A549 (cell line): ENCODE measurements around the gene SLC24A1. TPM values are rescaled to one million over a fixed set of nuclear protein-coding genes. Genes with fewer than 3 reads are reported as not detected.

ENCODE experiments used
- ATAC-seq, 2 experiments: fragments of 200-7000 bp in 1 of 2; fragments of >200 bp in 1 of 2; cut with Nextera tagmentation in 1 of 2; cut with Tn5 transposase in 1 of 2; 3 replicates each; pipeline versions ENCODE4 v1.8.0 to v1.9.1; 2018 to 2020; ENCODE audit warnings: mild to moderate bottlenecking in 1 of 2, moderate library complexity in 1 of 2
- CTCF ChIA-PET: fragments of 300-600 bp; sonication (Branson Sonifier 250); formaldehyde crosslinking; extraction: SDS; loops from one replicate; lab custom pipeline; 2021; ENCODE audit warnings: antibody characterized with exemption, inconsistent platforms; lab: Yijun Ruan, JAX
- POLR2A ChIA-PET: fragments of 350-600 bp; formaldehyde crosslinking; extraction: SDS; loops from one replicate; lab custom pipeline; 2021; ENCODE audit warnings: antibody characterized with exemption, inconsistent platforms; lab: Yijun Ruan, JAX
- DNase-seq, 2 experiments: peaks; one replicate each; pipeline versions ENCODE4 v3.0.0 to v3.0.0-alpha.2; 2011 to 2016; ENCODE audit warnings: low read depth in 1 of 2, low spot score in 1 of 2
- FAIRE-seq: peaks from 2 replicates; lab custom pipeline; 2011; peaks lifted over from hg19 to GRCh38; lab: Jason Lieb, UNC
- H3K27ac ChIP-seq, 2 experiments: fragments of >200 bp; sonication (Bioruptor Twin); formaldehyde crosslinking; 3 replicates each; pipeline ENCODE4 v1.5.1; 2016 to 2017
- H3K4me1 ChIP-seq: fragments of >200 bp; sonication (Bioruptor Twin); formaldehyde crosslinking; 3 replicates; pipeline ENCODE4 v1.6.1; 2016
- H3K4me2 ChIP-seq: fragments of >200 bp; sonication (Bioruptor Twin); formaldehyde crosslinking; 3 replicates; pipeline ENCODE4 v1.6.1; 2016
- H3K4me3 ChIP-seq: fragments of >200 bp; sonication (Bioruptor Twin); formaldehyde crosslinking; 3 replicates; pipeline ENCODE4 v1.5.1; 2016
- H3K9me3 ChIP-seq: fragments of >200 bp; sonication (Bioruptor Twin); formaldehyde crosslinking; 3 replicates; pipeline ENCODE4 v1.6.1; 2016
- BCL3 ChIP-seq: fragments of >200 bp; sonication (Bioruptor Twin); formaldehyde crosslinking; IDR thresholded peaks from 3 replicates; pipeline ENCODE4 v1.6.1; 2016
- CBX2 ChIP-seq: fragments of 200-600 bp; sonication (generic); IDR thresholded peaks from 2 replicates; pipeline ENCODE4 v1.6.1; 2016; ENCODE audit warnings: low read depth, mild to moderate bottlenecking, borderline replicate concordance
- EHMT2 ChIP-seq: fragments of 200-600 bp; sonication (generic); IDR thresholded peaks from 2 replicates; pipeline ENCODE4 v1.6.1; 2016; ENCODE audit warnings: antibody characterized with exemption, low read depth, mild to moderate bottlenecking, moderate library complexity
- ESRRA ChIP-seq: fragments of 150-350 bp; IDR thresholded peaks from 2 replicates; pipeline ENCODE4 v1.6.1; 2014; ENCODE audit warnings: mild to moderate bottlenecking, low read length, borderline replicate concordance
- FOSB ChIP-seq: fragments of 250-450 bp; sonication (Bioruptor Pico); IDR thresholded peaks from 2 replicates; pipeline ENCODE4 v1.5.0; 2020; ENCODE audit warnings: mild to moderate bottlenecking, moderate library complexity
- FOSL2 ChIP-seq, 2 experiments: fragments of 450-650 bp in 1 of 2; fragments of >200 bp in 1 of 2; sonication (Bioruptor Twin) in 1 of 2; formaldehyde crosslinking; IDR thresholded peaks; 2 replicates each; pipeline versions ENCODE4 v1.5.0 to v1.6.1; 2016 to 2020; ENCODE audit warnings: mild to moderate bottlenecking in 1 of 2, moderate library complexity in 1 of 2
- FOXS1 ChIP-seq: fragments of 250-450 bp; sonication (Bioruptor Pico); IDR thresholded peaks from 2 replicates; pipeline ENCODE4 v1.5.0; 2020; ENCODE audit warnings: mild to moderate bottlenecking, moderate library complexity
- HDAC2 ChIP-seq: fragments of 200-600 bp; sonication (generic); IDR thresholded peaks from 2 replicates; pipeline ENCODE4 v1.6.1; 2016
- HOXB13 ChIP-seq: fragments of 250-450 bp; sonication (Bioruptor Pico); IDR thresholded peaks from 2 replicates; pipeline ENCODE4 v1.5.0; 2020; ENCODE audit warnings: low read depth, mild to moderate bottlenecking, moderate library complexity
- HOXB5 ChIP-seq: fragments of 250-450 bp; sonication (Bioruptor Pico); IDR thresholded peaks from 2 replicates; pipeline ENCODE4 v1.5.0; 2020; ENCODE audit warnings: mild to moderate bottlenecking, moderate library complexity
- KDM5A ChIP-seq: fragments of 200-600 bp; sonication (generic); IDR thresholded peaks from 2 replicates; pipeline ENCODE4 v1.6.1; 2016; ENCODE audit warnings: antibody characterized with exemption, mild to moderate bottlenecking
- MAFK ChIP-seq: fragments of 450-650 bp; IDR thresholded peaks from 2 replicates; pipeline ENCODE4 v1.6.1; 2014; ENCODE audit not compliant: partially characterized antibody
- MAZ ChIP-seq: fragments of 150-350 bp; IDR thresholded peaks from 2 replicates; pipeline ENCODE4 v1.6.1; 2014; ENCODE audit warnings: antibody characterized with exemption, low read depth, low read length, borderline replicate concordance
- NFE2L2 ChIP-seq: fragments of 150-350 bp; conservative IDR thresholded peaks from 2 replicates; pipeline ENCODE4 v1.6.1; 2014; ENCODE audit warnings: low read length
- NPAS2 ChIP-seq: fragments of 250-450 bp; sonication (Bioruptor Pico); IDR thresholded peaks from 2 replicates; pipeline ENCODE4 v1.8.0; 2022; ENCODE audit warnings: mild to moderate bottlenecking, moderate library complexity, borderline replicate concordance
- NR3C1 ChIP-seq: fragments of >200 bp; sonication (Bioruptor Twin); formaldehyde crosslinking; IDR thresholded peaks from 3 replicates; pipeline ENCODE4 v1.6.1; 2017
- PBX3 ChIP-seq: IDR thresholded peaks from 2 replicates; pipeline ENCODE4 v1.6.1; 2012
- POLR2A ChIP-seq: IDR thresholded peaks from 2 replicates; pipeline ENCODE4 v1.6.1; 2012; ENCODE audit warnings: mild to moderate bottlenecking, low read length
- RARB ChIP-seq: fragments of 250-450 bp; sonication (Bioruptor Pico); IDR thresholded peaks from 2 replicates; pipeline ENCODE4 v1.8.0; 2021; ENCODE audit warnings: mild to moderate bottlenecking, moderate library complexity
- REST ChIP-seq: fragments of 200-600 bp; sonication (generic); IDR thresholded peaks from 2 replicates; pipeline ENCODE4 v1.6.1; 2016; ENCODE audit warnings: antibody characterized with exemption, mild to moderate bottlenecking, moderate library complexity
- RFX5 ChIP-seq: fragments of 450-650 bp; IDR thresholded peaks from 2 replicates; pipeline ENCODE4 v1.7.1; 2014; ENCODE audit warnings: antibody characterized with exemption, mild to moderate bottlenecking, moderate library complexity
- RNF2 ChIP-seq: fragments of 200-600 bp; sonication (generic); IDR thresholded peaks from 2 replicates; pipeline ENCODE4 v1.6.1; 2016; ENCODE audit warnings: low read depth, mild to moderate bottlenecking, antibody characterized with exemption, moderate library complexity, borderline replicate concordance
- SMC3 ChIP-seq: fragments of >200 bp; sonication (Bioruptor Twin); formaldehyde crosslinking; IDR thresholded peaks from 3 replicates; pipeline ENCODE4 v1.6.1; 2018; ENCODE audit warnings: inconsistent platforms
- SREBF2 ChIP-seq: fragments of 450-650 bp; IDR thresholded peaks from 2 replicates; pipeline ENCODE4 v1.6.1; 2014; ENCODE audit warnings: mild to moderate bottlenecking, moderate library complexity
- WGBS: methylation state at CpG from one replicate; pipeline ENCODE4 v1.1.6; 2017; ENCODE audit errors: missing lambda C conversion rate; 5-methylcytosine and 5-hydroxymethylcytosine counted together
- polyA plus RNA-seq, 4 experiments: library from polyadenylated mRNA; depleted of rRNA in 3 of 4; stranded (reverse); fragments of >200 nt; fragmentation: RNase III in 1 of 4; extraction: RNeasy Plus Mini Kit Qiagen cat#74134 plus additional on column Dnase treatment in 1 of 4; gene quantifications; 2 replicates in 3 of 4; 3 replicates in 1 of 4; pipeline ENCODE4 v1.2.3, GENCODE V29; 2011 to 2017

The SLC24A1 gene
- polyA plus RNA-seq, 2 of the 4 experiments (the other 2 are of a cell fraction): 6.4 to 7.0 TPM

GRCh38 chr15:65611888-65612615 lies 9.7 kb upstream of the SLC24A1 start:
- DNase-seq (peak in 1 of 2 experiments; percentile 13), ATAC-seq (no peak), FAIRE-seq (no peak)
- peak overlapping the region; percentile 94 for H3K4me2 ChIP-seq
- TF ChIP-seq NPAS2 (no peak), POLR2A (no peak), MAZ (no peak), RFX5 (no peak), BCL3 (no peak), SMC3 (no peak), PBX3 (no peak), MAFK (no peak), RNF2 (no peak), FOSL2 (IDR thresholded peaks at IDR 0.05) (no peak), FOSL2 (CRISPR knock-in tag; IDR thresholded peaks at IDR 0.05) (no peak)
- 91% methylated on average over 5 of the region's 5 CpGs for WGBS
- H3K4me1 ChIP-seq: peaks cover 18% of the 10 kb centered on the region
- ChIA-PET CTCF (interaction anchor here (1.1 to 5.6 kb wide), 15 partner anchors 10 to 569 kb away, joined by 3 to 43 read pairs (median 9); partner anchors contain the start of genes RAB11A and SLC24A1), POLR2A (interaction anchor here (0.6 to 3.3 kb wide), 6 partner anchors 13 to 307 kb away, joined by 3 to 62 read pairs (median 4); partner anchors contain the start of genes RAB11A and RNU5B-1)
- peak overlapping the region; percentile 93 to 94 for H3K27ac ChIP-seq
- H3K4me3 ChIP-seq: peak overlapping the region; percentile 83
- no peaks in the 10 kb centered on the region for H3K9me3 ChIP-seq

- Histone ChIP-seq H3K4me1 (peaks cover 18% of the 10 kb centered on the region), H3K9me3 (no peaks in the 10 kb centered on the region), H3K4me2 (no peak overlapping the region; the same call in 2 of the 3 replicates), H3K27ac (no peak overlapping the region), H3K4me3 (no peak overlapping the region)
- FAIRE-seq (no peak), ATAC-seq (no peak), DNase-seq (no peak)
- ChIA-PET CTCF (interaction anchor here (2.4 to 5.6 kb wide), 8 partner anchors 10 to 257 kb away, joined by 8 to 43 read pairs (median 14); partner anchors contain the start of genes RAB11A and SLC24A1), POLR2A (interaction anchor here (0.7 to 3.3 kb wide), 3 partner anchors 191 to 257 kb away, joined by 3 to 62 read pairs (median 4); partner anchors contain the start of gene RAB11A)
- 24% methylated on average over 2 of the region's 2 CpGs for WGBS
- TF ChIP-seq SMC3 (no peak), HDAC2 (no peak), FOSB (no peak), NFE2L2 (no peak), CBX2 (no peak), SREBF2 (no peak), RARB (CRISPR knock-in tag) (no peak), EHMT2 (no peak), RNF2 (no peak), ESRRA (no peak), FOSL2 (IDR thresholded peaks at IDR 0.05) (no peak), FOSL2 (CRISPR knock-in tag; IDR thresholded peaks at IDR 0.05) (no peak), NR3C1 (no peak), KDM5A (no peak), BCL3 (no peak), NPAS2 (no peak), REST (no peak), FOXS1 (CRISPR knock-in tag) (no peak), HOXB5 (CRISPR knock-in tag) (no peak), HOXB13 (CRISPR knock-in tag) (no peak)
Measured at GRCh38 chr15:65612616-65612946, 9.2 kb upstream of the SLC24A1 start.
